GM11168 (cell line): ENCODE data around the gene ATP5ME.

Experiments used
- in situ Hi-C: fragments of 300-500 bp; cut with MboI; formaldehyde crosslinking; loops from one replicate; pipeline ENCODE4 v1.12.0; 2022; ENCODE audit warnings: low sequenced_read_pairs; ENCODE audit not compliant: unreplicated experiment

ATP5ME gene

DNA sequence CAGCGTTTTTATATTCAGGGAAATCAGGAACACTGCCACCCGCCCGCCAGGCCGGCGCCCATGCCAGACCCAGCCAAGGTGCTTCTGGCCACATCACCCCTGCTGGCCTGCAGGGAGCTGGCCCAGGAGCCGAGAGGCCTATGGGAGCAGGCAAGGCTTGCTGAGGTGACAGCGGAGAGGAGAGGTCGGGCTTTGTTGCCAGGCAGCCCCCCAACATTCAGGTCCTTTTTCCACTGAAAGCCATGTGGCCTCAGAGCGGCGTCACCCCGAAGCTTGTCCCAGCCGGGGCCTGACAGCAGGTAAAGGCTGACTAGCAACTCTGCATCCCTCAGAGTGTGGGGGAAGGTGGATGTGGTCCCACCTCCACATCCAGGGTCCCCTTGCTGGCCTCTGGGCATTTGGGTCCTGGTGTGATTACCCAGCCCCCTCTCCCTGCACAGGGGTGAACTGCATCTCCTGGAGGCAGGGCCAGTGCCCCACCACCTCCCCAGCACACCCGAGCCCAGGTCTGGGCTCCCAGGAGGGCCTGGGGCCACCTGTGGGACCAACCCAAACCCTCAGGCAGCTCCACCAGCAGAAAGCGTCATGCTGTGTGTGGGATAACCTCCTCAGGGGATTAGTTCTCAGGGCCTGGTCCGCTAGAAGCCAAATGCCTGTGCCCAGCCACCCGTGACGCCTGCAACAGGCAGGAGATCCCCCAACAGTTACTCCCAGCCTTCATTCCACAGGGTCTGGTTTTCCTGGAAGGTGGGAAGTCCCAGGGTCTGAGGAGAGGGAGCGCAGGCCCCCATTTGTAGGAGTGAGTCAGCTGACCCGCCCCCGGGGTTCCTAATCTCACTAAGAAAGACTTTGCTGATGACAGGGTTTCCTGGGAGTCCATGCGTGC is 49.1 kb downstream of the ATP5ME start, which contains the start of gene PDE6B:
PDE6B (plus strand) TSS at position 869 of the 886 bp plus-strand sequence. CDS start 54 bp downstream, outside the sequence.
- in situ Hi-C loops = no loop called here

DNA sequence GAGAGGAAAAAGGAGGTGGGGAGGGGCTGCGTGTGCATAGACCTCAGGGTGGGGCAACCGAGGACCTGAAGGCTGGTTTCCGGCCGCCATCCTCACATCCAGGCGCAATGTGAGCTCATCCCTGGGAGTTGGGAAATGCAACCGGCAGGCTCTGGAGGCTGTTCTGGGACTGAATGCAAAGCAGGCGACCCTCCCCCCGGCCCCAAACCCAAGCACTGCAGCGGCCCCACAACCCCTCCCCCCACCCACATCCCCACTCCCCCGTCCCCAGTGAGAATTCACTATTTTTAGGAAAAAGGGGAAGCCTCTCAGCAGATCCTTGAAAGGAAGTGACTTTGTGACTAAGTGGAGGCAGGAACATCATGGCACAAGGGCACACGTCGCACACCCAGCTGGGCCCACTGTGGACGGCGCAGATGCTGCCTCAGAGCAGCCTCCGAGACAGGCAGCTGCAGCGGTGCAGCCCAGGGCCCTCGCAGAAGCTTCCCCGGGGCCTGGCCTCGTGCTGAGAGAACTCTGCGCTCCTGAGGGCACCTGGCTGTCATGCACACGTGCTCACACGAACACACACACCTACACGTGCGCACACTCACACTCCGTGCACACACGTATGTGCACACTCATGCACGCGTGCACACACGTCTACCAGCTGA is 50.0 kb downstream of the ATP5ME start:
- in situ Hi-C loops = no loop called here

DNA sequence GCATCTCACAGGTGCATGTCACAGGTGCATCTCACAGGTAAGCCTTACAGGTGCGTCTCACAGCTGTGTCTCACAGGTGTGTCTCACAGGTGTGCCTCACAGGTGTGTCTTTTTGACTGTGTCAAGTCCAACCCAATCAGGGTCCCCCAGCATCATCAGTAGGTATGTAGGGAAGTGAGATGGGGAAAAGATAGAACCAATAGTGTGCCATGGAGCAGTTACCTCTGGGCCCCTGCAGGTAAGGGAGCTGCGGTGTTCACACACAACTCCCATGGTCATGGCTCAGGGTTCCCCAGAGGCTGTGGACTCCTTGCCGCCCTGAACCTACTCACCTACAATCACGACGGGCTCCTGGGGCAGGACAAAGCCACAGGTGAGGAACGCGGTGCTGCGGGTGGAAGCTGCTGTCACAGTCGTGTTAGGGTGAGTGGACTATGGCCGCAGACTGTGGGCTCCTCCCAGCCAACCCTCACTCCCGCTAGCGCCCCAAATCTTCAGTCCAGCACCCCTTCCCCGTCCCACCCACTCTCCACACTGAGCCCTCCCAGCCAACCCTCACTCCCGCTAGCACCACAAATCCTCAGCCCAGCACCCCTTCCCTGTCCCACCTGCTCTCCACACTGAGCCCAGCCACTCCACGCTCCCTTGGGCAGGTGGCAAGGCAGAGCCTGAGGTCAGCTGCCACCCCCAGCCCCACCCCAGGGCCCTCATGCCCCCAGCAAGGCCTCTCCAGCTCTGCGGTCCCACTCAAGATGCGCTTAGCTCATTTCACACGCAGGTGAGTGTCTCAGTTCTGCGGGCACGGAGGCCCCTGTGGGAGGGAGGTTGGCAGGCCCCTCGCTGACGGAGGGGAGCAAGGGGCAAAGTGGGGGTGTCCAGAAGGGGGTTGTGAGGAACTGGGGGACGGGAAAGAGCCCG is 50.8 kb downstream of the ATP5ME start:
- in situ Hi-C loops = no loop called here
